Activated CD8-positive, alpha-beta memory T cell treated with anti-CD3 and anti-CD28 coated beads, Interleukin-2, amount 10 ng/mL, durations not matched to agents 7 days and 5 days (primary cell): ENCODE data around the gene KAZN. TPM values are rescaled to one million over a fixed set of nuclear protein-coding genes. Genes with fewer than 3 reads are reported as not detected.

ENCODE experiments used
- ATAC-seq: fragments of 150-1000 bp; cut with Tn5 transposase; one replicate; pipeline ENCODE4 v1.10.0; 2021; ENCODE audit warnings: moderate library complexity
- CTCF ChIA-PET: fragments of 350-600 bp; sonication (Branson Sonifier 250); formaldehyde crosslinking; loops from one replicate; lab custom pipeline; 2021; ENCODE audit warnings: antibody characterized with exemption; lab: Charles Lee
- DNase-seq: peaks from one replicate; pipeline ENCODE4 v3.0.0-alpha.2; 2020
- H3K27ac Mint-ChIP-seq: one replicate; pipeline ENCODE4 v1.8.0; 2021; ENCODE audit warnings: mild to moderate bottlenecking, mixed read lengths
- H3K27me3 Mint-ChIP-seq: one replicate; pipeline ENCODE4 v1.8.0; 2021; ENCODE audit warnings: mixed read lengths
- H3K36me3 Mint-ChIP-seq: one replicate; pipeline ENCODE4 v1.8.0; 2021; ENCODE audit warnings: mild to moderate bottlenecking, mixed read lengths
- H3K4me1 Mint-ChIP-seq: one replicate; pipeline ENCODE4 v1.8.0; 2021; ENCODE audit warnings: mixed read lengths
- H3K4me3 Mint-ChIP-seq: one replicate; pipeline ENCODE4 v1.8.0; 2021; ENCODE audit warnings: mild to moderate bottlenecking, moderate library complexity, mixed read lengths
- H3K9me3 Mint-ChIP-seq: one replicate; pipeline ENCODE4 v1.8.0; 2022; ENCODE audit warnings: low read depth, mixed read lengths
- total RNA-seq, 2 experiments: library from RNA; stranded (reverse); gene quantifications; one replicate each; pipeline ENCODE4 v1.2.3, GENCODE V29; 2021

The KAZN gene
- total RNA-seq, 2 experiments from 2014 or later = 0.12 to 0.15 TPM

GRCh38 chr1:14912839-14913481 is 314.5 kb downstream of the KAZN start:
- ATAC-seq (no peak), DNase-seq (no peak)
- Mint-ChIP-seq H3K4me3 (no peak overlapping the region), H3K27me3 (no peaks in the 10 kb centered on the region), H3K27ac (no peak overlapping the region), H3K4me1 (no peaks in the 10 kb centered on the region), H3K36me3 (no peaks in the 10 kb centered on the region), H3K9me3 (no peaks in the 10 kb centered on the region)
- CTCF ChIA-PET = no interaction called here

- no peak for DNase-seq
- Mint-ChIP-seq H3K4me1 (no peaks in the 10 kb centered on the region), H3K4me3 (no peak overlapping the region), H3K36me3 (no peaks in the 10 kb centered on the region), H3K27ac (no peak overlapping the region), H3K9me3 (no peaks in the 10 kb centered on the region), H3K27me3 (no peaks in the 10 kb centered on the region)
- CTCF ChIA-PET = no interaction called here
- ATAC-seq = no peak
Measured at GRCh38 chr1:14913482-14914177, 315.1 kb downstream of the KAZN start.

DNA sequence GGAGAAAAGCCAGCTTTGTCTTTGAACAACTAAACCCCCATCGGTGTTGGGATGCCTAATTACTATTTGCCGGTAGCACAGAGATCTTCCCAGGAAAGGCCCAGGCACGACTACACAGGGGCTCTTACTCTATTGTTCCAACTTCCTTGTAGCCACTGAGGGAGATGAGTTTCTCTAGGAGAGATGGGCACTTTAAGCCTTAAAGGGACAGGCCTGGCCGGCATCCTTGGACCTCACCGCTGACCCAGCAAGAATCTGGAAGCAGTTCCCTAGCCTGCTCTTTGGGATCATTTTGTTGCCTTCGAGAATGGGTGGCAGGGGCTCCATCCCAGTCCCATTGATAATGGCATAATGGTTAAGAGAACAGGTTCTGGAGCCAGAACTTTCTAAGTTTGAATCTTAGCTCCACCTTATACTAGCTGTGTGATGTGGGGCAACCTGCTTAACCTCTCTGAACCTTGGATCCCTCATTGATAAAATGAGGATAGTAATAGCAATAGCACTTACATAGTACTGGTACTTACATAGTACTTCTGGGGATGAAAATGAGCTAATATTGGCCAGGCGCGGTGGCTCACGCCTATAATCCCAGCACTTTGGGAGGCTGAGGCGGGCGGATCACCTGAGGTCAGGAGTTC is 316.0 kb downstream of the KAZN start:
- H3K36me3 Mint-ChIP-seq = no peaks in the 10 kb centered on the region
- no peak for DNase-seq
- H3K27me3 Mint-ChIP-seq = no peaks in the 10 kb centered on the region
- H3K9me3 Mint-ChIP-seq = no peaks in the 10 kb centered on the region
- no peaks in the 10 kb centered on the region for H3K4me1 Mint-ChIP-seq
- CTCF ChIA-PET = interaction anchor here (1.4 kb wide), 1 partner anchor 113 kb away, joined by 6 read pairs; no protein-coding TSS in a partner anchor
- no peak for ATAC-seq
- no peak overlapping the region for H3K27ac Mint-ChIP-seq
- H3K4me3 Mint-ChIP-seq = no peak overlapping the region

DNA sequence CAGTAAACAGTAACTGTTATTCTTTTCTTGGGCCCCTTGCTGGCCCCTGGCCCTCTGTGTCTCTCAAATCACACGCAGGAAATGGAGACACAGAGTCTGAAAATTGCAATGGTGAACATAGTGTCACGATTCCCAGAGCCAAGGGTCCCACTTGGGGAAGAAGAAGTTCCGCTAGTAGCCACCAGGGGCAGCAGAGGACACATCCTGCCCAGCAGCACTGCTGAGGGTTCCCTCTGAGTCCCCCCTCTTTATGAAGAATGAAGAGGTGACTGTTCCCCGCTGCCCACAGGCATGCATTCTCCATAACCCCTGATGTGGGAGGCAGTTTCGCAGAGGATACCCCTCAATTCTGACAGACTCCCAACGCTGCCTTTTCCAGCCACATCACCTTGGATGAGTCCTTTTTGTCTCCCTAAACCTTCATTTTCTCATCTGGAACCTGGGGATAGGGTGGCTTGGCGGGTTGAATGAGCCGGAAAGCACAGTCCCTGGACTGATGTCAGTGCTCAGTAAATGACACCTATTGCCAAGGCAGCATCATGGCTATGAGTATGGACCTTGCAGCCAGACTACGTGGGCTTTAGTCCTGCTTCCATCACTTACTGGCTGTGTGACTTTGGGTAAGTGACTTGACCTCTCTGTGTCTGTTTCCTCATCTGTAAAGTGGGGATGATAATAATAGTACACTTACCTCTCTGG is 317.0 kb downstream of the KAZN start:
- no peak overlapping the region for H3K4me3 Mint-ChIP-seq
- CTCF ChIA-PET = interaction anchor here (1.1 to 1.4 kb wide), 2 partner anchors 8 to 112 kb away, joined by 3 to 6 read pairs; no protein-coding TSS in a partner anchor

GRCh38 chr1:14919289-14919688 is 320.8 kb downstream of the KAZN start:
- Mint-ChIP-seq H3K4me1 (peaks cover 2% of the 10 kb centered on the region), H3K27ac (no peak overlapping the region), H3K36me3 (no peaks in the 10 kb centered on the region), H3K4me3 (no peak overlapping the region), H3K9me3 (no peaks in the 10 kb centered on the region), H3K27me3 (peaks cover 18% of the 10 kb centered on the region)
- CTCF ChIA-PET = interaction anchor here (1.5 kb wide), 1 partner anchor 108 kb away, joined by 4 read pairs; no protein-coding TSS in a partner anchor
- DNase-seq (no peak), ATAC-seq (no peak)

More for the DNA sequence above, 317.0 kb downstream of the KAZN start:
- H3K4me1 Mint-ChIP-seq = no peaks in the 10 kb centered on the region
- peak; percentile 46 for DNase-seq
- H3K27me3 Mint-ChIP-seq = no peaks in the 10 kb centered on the region
- no peaks in the 10 kb centered on the region for H3K36me3 Mint-ChIP-seq
- no peak overlapping the region for H3K27ac Mint-ChIP-seq
- peak; percentile 39 for ATAC-seq
- H3K9me3 Mint-ChIP-seq = no peaks in the 10 kb centered on the region

GRCh38 chr1:14919751-14920150 is 321.3 kb downstream of the KAZN start:
- DNase-seq = no peak
- CTCF ChIA-PET = no interaction called here
- H3K9me3 Mint-ChIP-seq = no peaks in the 10 kb centered on the region
- no peak overlapping the region for H3K4me3 Mint-ChIP-seq
- H3K36me3 Mint-ChIP-seq = no peaks in the 10 kb centered on the region
- H3K4me1 Mint-ChIP-seq = peaks cover 2% of the 10 kb centered on the region
- H3K27me3 Mint-ChIP-seq = peaks cover 18% of the 10 kb centered on the region
- no peak for ATAC-seq
- no peak overlapping the region for H3K27ac Mint-ChIP-seq

DNA sequence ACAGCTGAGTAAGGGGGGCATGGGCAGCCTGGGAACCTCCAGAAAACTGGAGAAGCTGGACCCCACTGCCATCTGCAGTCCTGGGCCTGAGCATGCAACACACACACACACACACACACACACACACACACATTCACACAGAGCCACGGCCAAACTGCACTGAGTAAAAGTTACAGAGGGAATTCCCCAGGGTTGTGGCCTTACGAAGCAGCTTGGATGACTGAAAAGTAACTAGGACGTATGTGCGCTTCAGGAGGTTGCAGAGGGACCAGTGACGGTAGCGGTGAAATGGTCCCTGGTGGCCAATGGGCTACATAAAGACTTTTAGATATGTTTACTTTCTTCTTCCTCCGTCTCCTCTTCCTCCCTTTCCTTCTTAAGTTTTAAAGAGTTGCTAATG is 322.6 kb downstream of the KAZN start:
- ATAC-seq (no peak), DNase-seq (no peak)
- H3K27me3 Mint-ChIP-seq = peaks cover 31% of the 10 kb centered on the region
- H3K9me3 Mint-ChIP-seq = no peaks in the 10 kb centered on the region
- no peaks in the 10 kb centered on the region for H3K36me3 Mint-ChIP-seq
- CTCF ChIA-PET = no interaction called here
- no peak overlapping the region for H3K27ac Mint-ChIP-seq
- H3K4me3 Mint-ChIP-seq = no peak overlapping the region
- peaks cover 2% of the 10 kb centered on the region for H3K4me1 Mint-ChIP-seq

DNA sequence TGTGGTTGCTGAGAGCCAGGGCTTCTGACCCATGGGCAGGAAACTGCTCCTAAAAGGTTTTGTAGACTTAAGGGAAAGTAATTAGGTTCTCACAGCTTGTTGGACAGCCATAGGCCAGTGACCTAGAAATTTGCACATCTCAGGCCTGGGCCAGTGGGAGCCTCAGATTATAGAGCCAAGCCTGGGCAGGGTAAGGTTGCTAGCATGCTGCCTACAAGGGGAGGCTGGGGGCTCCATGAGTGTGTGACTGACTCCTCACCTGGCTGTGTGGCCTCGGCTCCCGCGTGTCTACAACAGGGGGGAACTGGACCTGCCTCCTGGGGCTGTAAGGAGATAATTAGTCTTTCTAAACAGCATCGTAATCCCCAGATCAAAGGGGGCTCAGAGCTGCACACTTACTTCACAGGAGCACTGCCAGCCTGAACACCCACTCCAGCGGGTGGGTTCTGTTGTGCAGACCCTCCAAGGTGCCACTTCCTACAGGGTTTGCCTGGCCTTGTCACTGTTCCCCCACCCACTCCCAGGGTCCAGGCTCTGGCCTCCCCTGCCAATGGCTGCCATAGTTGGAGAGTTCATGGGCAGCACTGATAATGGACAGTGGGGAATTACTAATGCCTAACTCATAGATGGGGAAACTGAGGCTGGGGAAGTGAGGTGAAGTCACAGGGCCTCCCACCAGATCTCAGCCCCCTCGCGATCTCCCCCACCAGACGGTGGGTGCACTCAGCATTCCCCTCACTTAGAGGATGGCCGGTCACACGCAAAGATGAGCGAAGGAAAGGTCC is 324.6 kb downstream of the KAZN start:
- no peak for ATAC-seq
- no peak overlapping the region for H3K27ac Mint-ChIP-seq
- H3K4me3 Mint-ChIP-seq = peak overlapping the region; percentile 42
- no peak for DNase-seq
- H3K36me3 Mint-ChIP-seq = no peaks in the 10 kb centered on the region
- peaks cover 2% of the 10 kb centered on the region for H3K4me1 Mint-ChIP-seq
- CTCF ChIA-PET = no interaction called here
- H3K9me3 Mint-ChIP-seq = no peaks in the 10 kb centered on the region
- peaks cover 44% of the 10 kb centered on the region for H3K27me3 Mint-ChIP-seq

DNA sequence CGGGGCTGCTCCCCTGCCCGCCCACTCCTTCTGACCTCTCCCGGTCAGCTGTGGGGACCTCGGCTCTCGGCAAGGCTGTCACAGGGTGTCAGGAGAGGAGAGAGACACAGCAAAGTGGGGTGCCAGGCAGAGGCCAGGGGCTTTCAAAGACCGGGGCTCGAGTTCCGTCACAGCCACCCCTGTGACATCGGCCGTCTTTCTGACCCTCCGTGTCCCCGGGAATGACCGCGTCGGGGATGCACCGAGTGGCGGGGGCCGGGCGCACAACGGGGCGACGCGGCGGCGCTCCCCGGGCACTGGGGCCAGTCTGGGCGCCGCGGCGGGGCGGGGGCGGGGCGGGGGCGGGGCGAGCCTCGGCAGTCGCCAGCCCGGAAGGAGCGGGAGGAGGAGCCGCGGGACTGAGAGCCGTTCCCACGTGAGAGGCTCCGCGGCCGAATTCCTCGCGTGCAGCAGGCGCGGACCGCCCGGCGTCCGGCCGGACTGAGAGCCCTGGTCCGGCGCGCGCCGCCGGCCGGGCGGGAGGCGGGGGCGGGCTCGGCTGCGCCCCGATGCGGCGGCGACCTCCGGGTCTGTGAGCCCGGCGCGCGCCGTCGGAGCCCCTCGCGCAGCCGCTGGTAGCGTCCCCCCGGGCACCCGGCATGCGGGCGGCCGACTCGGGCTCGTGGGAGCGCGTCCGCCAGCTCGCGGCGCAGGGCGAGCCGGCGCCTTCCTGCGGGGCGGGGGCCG is 325.4 kb downstream of the KAZN start:
- Mint-ChIP-seq H3K27ac (no peak overlapping the region), H3K4me3 (peak overlapping the region; percentile 42), H3K9me3 (no peaks in the 10 kb centered on the region), H3K36me3 (no peaks in the 10 kb centered on the region), H3K27me3 (peaks cover 44% of the 10 kb centered on the region), H3K4me1 (peaks cover 2% of the 10 kb centered on the region)
- ATAC-seq (peak; percentile 84), DNase-seq (peak; percentile 45)
- CTCF ChIA-PET = no interaction called here

GRCh38 chr1:14924455-14925331 is 326.2 kb downstream of the KAZN start:
- ATAC-seq = peak; percentile 37
- H3K4me3 Mint-ChIP-seq = no peak overlapping the region
- peaks cover 2% of the 10 kb centered on the region for H3K4me1 Mint-ChIP-seq
- no peaks in the 10 kb centered on the region for H3K9me3 Mint-ChIP-seq
- H3K36me3 Mint-ChIP-seq = no peaks in the 10 kb centered on the region
- DNase-seq = no peak
- CTCF ChIA-PET = no interaction called here
- peaks cover 44% of the 10 kb centered on the region for H3K27me3 Mint-ChIP-seq
- no peak overlapping the region for H3K27ac Mint-ChIP-seq

GRCh38 chr1:14925336-14926136 is 327.1 kb downstream of the KAZN start:
- H3K4me1 Mint-ChIP-seq = peaks cover 2% of the 10 kb centered on the region
- no peaks in the 10 kb centered on the region for H3K9me3 Mint-ChIP-seq
- CTCF ChIA-PET = no interaction called here
- DNase-seq (no peak), ATAC-seq (no peak)
- H3K4me3 Mint-ChIP-seq = no peak overlapping the region
- peaks cover 44% of the 10 kb centered on the region for H3K27me3 Mint-ChIP-seq
- H3K27ac Mint-ChIP-seq = no peak overlapping the region
- H3K36me3 Mint-ChIP-seq = no peaks in the 10 kb centered on the region
